Stimulated activated CD8-positive, alpha-beta memory T cell treated with anti-CD3 and anti-CD28 coated beads, Interleukin-2, amount 100 ng/mL, for 48 hours (primary cell): ENCODE measurements around the gene FIP1L1.

ENCODE experiments used
- DNase-seq, 2 donors: peaks; one replicate each; pipeline ENCODE4 v3.0.0-alpha.2; 2020; ENCODE audit warnings: low read depth in 2 of 2

Gene FIP1L1

GRCh38 chr4:53476232-53477037 lies 99.0 kb downstream of the FIP1L1 start:
- no peak for DNase-seq

- DNase-seq: no peak
Measured at GRCh38 chr4:53477038-53477565, 99.7 kb downstream of the FIP1L1 start.

GRCh38 chr4:53477636-53478035 lies 100.2 kb downstream of the FIP1L1 start:
- DNase-seq: no peak

- no peak for DNase-seq
Measured at GRCh38 chr4:53478671-53479456, 101.4 kb downstream of the FIP1L1 start.

GRCh38 chr4:53479736-53480525 lies 102.5 kb downstream of the FIP1L1 start:
- DNase-seq: no peak

GRCh38 chr4:53480909-53481308 lies 103.5 kb downstream of the FIP1L1 start:
- DNase-seq: no peak

- DNase-seq: no peak
Measured at GRCh38 chr4:53481586-53481985, 104.1 kb downstream of the FIP1L1 start.

GRCh38 chr4:53483250-53483649 lies 105.8 kb downstream of the FIP1L1 start:
- DNase-seq: no peak

- no peak for DNase-seq
Measured at GRCh38 chr4:53484911-53485657, 107.6 kb downstream of the FIP1L1 start.

GRCh38 chr4:53485658-53486040 lies 108.2 kb downstream of the FIP1L1 start:
- no peak for DNase-seq

GRCh38 chr4:53487766-53488165 lies 110.3 kb downstream of the FIP1L1 start:
- no peak for DNase-seq

- DNase-seq: no peak
Measured at GRCh38 chr4:53489279-53489889, 111.9 kb downstream of the FIP1L1 start.

- no peak for DNase-seq
Measured at GRCh38 chr4:53490161-53490956, 112.9 kb downstream of the FIP1L1 start.

GRCh38 chr4:53490965-53491622 lies 113.7 kb downstream of the FIP1L1 start:
- no peak for DNase-seq

GRCh38 chr4:53494851-53495250 lies 117.4 kb downstream of the FIP1L1 start:
- no peak for DNase-seq

- DNase-seq: no peak
Measured at GRCh38 chr4:53497487-53498244, 120.2 kb downstream of the FIP1L1 start.

- DNase-seq: no peak
Measured at GRCh38 chr4:53498706-53499105, 121.3 kb downstream of the FIP1L1 start.

GRCh38 chr4:53499791-53500190 lies 122.3 kb downstream of the FIP1L1 start:
- no peak for DNase-seq

- no peak for DNase-seq
Measured at GRCh38 chr4:53500546-53500945, 123.1 kb downstream of the FIP1L1 start.
